GM12892 (cell line): ENCODE measurements around the gene TNXB.
"Not testable (repeated sequence)": the region's sequence is repeated elsewhere in the genome, so short reads cannot be mapped to it uniquely, and the experiment has no call there.

Source experiments
- POLR2A ChIP-seq: IDR thresholded peaks from 2 replicates; pipeline ENCODE4 v1.6.1; 2011; ENCODE audit warnings: low read depth, low read length, control low read depth
- TAF1 ChIP-seq: IDR thresholded peaks from 2 replicates; pipeline ENCODE4 v1.6.1; 2011; ENCODE audit warnings: low read depth, mild to moderate bottlenecking, control low read depth, low read length, borderline replicate concordance

DNA sequence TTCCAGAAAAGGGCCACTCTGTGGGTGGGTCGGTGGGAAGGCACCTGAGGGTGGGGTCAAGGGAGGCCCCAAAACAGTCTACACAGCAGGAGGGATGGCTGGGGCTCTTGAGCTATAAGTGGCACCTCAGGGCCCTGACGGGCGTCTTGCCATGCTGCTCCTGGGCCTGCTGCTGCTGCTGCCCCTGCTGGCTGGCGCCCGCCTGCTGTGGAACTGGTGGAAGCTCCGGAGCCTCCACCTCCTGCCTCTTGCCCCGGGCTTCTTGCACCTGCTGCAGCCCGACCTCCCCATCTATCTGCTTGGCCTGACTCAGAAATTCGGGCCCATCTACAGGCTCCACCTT lies 103.6 kb downstream of the TNXB start:
- not testable (repeated sequence) for TF ChIP-seq POLR2A, TAF1
